NCI-H2196 (cell line): ENCODE results near the gene IQSEC1.

Experiments used
- DNase-seq: peaks from one replicate; lab custom pipeline; 2025; ENCODE audit not compliant: unreplicated experiment; lab: John Stamatoyannopoulos, UW

Gene IQSEC1

GRCh38 chr3:13107661-13108060 lies 34.4 kb upstream of the IQSEC1 start:
- no peak for DNase-seq

- no peak for DNase-seq
Measured at GRCh38 chr3:13106308-13107001, 33.2 kb upstream of the IQSEC1 start.

DNA sequence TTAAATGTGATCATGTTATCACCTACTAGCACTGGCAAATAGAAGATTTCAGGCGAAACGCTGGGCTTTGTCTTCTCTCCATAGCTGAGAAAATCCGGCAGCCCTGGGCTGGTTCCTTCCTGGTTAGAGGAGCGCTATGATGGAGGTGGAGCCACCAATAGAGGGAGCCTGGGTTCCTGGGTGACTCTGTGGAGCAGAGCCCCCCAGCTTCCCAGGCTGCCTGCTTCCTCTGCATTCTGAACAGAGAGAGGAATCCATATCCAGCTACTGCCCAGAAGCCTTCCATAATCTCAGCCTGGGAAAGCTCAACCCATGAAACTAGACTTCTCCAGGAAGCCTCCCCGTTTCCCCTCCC lies 32.6 kb upstream of the IQSEC1 start:
- no peak for DNase-seq

DNA sequence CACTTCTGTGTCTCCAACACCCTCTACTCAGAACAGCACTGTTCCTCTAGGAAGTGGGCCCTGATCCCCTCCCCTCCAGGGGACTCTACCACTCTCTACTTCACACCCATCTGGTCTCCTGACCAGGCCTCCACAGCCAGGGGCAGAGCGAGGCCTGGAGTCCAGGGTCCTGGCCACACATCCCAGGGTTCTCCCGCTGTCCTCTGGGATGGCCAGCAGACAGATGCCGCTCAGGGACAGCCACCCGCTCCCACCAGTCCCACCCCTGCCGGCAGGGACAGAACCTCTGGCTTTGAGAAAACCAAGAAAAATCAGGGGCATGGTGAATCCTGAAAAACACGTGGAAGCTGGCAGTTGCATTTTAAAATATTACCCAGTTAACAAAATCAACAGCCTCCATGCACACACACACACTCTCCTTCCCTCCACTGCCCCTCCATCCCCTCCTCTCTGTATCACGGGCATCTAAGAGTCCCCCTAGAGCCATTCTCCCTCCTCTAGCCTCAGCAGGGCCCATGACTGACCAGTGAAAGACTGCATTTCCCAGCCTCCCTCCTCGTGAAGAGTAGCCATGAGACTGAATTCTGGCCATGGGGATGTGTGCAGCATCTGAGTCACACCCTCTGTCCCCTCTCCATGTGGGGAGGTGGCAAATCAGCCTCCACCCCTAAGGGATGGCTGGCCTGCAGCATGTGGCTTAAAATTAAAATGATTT lies 32.1 kb upstream of the IQSEC1 start:
- no peak for DNase-seq

DNA sequence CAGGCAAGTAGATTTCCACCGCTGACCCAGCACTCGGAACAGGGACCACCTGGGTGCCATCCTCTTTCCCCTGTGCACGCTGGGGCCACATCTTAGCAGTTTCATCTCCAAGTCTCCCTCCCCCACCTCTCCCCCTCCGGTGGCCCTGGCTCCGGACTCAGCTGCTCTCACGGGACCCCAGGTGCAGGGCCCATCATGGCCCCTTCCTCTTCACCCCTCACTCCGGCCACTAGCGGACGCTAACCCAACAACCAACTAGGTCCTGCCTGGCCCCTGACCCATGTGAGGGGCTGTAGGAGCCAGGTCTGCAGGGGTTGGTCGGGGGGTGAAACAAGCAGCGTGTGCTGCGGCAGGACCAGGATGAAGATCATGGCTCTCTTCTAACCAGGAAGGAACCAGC lies 31.3 kb upstream of the IQSEC1 start:
- no peak for DNase-seq

DNA sequence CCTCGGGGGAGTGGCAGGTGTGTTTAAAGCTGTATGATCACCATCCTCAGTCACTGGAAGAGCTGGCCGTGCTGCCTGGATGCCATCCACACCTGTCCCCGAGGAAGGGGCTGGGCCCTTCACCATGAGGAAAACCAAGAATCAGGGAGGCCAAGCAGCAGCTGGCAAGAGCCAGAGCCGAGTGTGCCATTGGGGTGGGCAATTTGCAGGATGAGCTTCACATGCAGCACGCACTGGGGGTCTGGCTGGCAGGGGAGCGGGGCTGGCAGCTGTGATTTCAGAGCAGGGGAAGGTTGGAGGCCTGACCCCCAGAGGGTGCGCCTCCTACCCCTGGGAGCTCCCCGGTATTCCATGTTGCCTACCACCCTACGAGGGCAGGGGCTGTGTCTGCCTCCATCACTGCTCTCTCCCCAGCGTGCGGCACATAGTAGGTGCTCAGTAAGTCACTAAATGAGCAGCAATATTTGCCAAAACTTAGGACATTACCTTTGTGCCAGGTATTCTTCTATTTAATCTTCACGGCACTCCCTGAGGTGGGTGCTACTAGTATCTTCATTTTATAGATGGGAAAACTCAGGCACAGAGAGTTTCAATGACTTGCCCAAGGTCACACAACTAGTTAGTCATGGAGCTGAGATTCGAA lies 30.3 kb upstream of the IQSEC1 start:
- DNase-seq = no peak

GRCh38 chr3:13102386-13103345 lies 29.4 kb upstream of the IQSEC1 start:
- DNase-seq = no peak

- no peak for DNase-seq
Measured at GRCh38 chr3:13099707-13100106, 26.5 kb upstream of the IQSEC1 start.

DNA sequence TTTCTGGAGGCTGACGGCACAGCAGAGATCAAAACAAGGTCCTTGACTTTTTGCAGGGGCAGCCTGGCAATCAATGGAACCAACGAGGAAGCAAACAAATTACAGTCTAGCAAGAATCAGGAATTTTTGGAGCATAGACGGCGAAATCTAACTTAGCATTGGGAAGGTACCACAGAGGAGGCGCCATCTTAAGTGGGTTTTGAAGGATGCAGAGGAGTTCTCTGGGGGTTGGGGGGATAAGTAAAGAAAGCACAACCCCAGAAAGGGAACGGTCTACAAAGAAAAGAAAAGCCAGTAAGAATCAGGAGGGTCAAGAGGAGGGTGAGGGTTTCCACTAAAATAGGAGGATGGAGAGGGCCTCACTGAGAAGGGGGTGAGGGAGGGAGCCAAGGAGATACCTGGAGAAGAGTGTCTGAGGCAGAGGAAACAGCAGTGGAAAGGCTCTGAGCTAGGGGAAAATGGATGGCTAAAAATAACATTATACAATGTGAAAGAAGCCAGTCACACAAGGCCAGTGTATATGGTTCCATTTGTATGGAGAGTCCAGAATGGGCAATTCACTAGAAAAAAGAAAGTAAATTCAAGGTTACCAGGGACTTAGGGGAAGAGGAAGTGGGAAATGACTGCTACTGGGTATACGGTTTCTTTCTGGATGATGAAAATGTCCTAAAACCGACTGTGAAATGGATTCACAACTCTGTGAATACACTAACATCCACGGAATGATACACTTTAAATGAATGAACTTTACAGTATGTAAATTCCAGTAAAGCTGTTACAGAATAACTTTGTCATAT lies 25.2 kb upstream of the IQSEC1 start:
- no peak for DNase-seq

DNA sequence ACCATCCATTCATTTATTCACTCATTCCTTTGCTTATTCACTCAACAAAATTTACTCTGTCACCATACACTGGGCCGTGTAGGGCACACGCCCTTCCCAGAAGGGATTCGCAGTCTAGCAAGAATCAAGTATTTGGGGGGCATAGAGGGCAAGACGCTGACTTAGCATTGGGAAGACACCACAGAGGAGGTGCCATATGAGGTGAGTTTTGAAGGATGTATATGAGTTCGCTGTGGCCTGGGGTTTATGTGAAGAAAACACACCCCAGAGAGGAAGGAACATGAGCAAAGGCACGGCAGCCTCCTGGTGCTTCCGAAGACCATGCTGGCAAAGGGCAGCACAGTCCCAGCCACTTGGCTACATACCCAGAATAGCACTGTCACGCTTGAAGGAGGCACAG lies 23.1 kb upstream of the IQSEC1 start:
- DNase-seq = no peak

GRCh38 chr3:13095408-13095937 lies 22.2 kb upstream of the IQSEC1 start:
- no peak for DNase-seq

GRCh38 chr3:13093687-13094086 lies 20.5 kb upstream of the IQSEC1 start:
- no peak for DNase-seq

DNA sequence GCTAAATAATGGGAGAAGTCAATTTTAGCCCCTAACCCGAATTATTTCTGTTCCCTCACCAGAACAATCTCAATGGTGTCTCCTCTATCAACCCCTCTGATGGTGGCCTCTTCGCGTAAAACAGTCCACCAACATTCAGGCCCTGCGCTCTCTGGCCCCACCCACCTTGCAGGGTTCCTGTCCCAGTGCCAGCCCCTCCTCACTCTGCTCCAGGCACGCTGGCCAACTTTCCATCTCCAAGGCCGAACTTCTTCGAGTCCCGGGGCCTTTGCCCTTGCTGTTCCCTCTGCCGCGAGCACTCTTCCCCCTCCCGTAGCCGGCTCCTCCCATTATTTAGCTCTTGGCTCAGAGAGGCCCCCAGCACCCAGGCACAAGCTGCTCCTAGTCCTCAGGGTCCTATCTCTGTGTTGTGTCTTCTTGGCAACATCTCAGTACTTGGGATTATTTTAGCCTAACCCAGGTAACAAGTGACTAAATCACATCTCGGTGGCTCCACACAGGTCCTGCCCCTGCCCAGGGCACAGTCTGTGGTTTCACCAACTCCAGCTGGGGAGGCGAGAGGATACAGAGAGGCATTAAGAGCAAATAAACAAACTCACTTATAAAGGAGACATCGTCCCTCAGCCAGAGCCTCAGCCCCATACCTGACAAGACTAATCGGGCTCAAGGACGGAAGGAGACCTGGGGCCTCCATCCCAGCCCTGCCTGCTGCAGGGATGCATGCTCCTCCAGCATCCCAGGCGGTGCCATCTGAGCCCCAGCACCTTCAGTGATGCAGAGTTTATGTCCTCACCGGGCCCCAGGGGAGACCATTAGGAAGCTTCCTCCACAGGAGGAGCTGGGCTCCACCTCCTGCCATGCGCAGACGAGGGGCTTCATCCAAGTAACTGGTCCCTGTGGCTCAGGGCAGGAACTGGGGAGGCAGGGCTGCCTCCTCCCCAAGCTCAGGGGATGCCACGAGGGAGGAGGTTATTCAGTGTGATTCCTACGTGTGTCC lies 19.7 kb upstream of the IQSEC1 start:
- no peak for DNase-seq

DNA sequence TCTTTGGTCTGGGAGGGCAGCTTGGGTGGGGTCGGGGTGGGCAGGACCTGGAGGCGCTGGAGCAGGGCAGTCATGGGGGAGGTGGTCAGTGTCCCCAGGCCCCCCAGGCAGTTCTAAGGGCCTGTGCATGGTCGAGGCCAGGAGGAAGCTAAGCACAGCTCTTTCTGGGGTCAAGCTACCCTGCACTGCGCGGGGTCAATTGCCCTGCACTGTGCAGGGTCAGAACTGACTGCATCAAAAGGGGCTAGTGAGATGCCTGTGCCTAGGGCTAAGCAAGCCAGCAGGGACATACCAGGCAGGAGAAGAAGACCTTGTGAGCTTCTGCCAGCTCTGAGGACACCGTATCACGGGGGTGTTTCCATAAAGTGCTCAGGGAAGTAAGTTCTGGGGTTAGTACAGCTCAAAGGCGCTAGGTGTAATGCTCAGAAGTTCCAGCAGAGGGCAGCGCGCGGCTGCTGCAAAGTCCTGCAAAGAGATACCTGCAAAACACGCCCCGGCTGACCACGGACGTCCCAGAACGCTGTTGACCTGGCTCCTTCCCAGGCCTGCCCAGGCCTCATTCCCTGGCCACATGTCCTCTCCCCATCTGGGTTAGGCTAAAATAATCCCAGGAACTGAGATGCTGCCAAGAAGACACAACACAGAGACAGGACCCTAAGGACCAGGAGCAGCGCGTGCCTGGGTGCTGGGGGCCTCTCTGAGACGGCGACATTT lies 18.8 kb upstream of the IQSEC1 start:
- peak; percentile 62 for DNase-seq

GRCh38 chr3:13088028-13089006 lies 15.1 kb upstream of the IQSEC1 start:
- no peak for DNase-seq

- no peak for DNase-seq
Measured at GRCh38 chr3:13087320-13087990, 14.2 kb upstream of the IQSEC1 start.

GRCh38 chr3:13086531-13086981 lies 13.3 kb upstream of the IQSEC1 start:
- DNase-seq = no peak
